ACC112 (cell line): ENCODE measurements around the gene SPTSSA.
"Not testable (repeated sequence)": the region's sequence is repeated elsewhere in the genome, so short reads cannot be mapped to it uniquely, and the experiment has no call there.

ENCODE experiments used
- H2AFZ ChIP-seq: fragments of 200-600 bp; sonication (generic); one replicate; pipeline ENCODE4 v1.6.0; 2017; ENCODE audit warnings: antibody characterized with exemption, low read length; ENCODE audit not compliant: unreplicated experiment
- H3K27ac ChIP-seq: fragments of 200-600 bp; sonication (generic); 2 replicates; pipeline ENCODE4 v1.5.1; 2014; ENCODE audit warnings: low read depth, mild to moderate bottlenecking, antibody characterized with exemption, low read length, moderate library complexity
- H3K27me3 ChIP-seq: fragments of 200-600 bp; sonication (generic); 2 replicates; pipeline ENCODE4 v1.6.1; 2014; ENCODE audit warnings: mild to moderate bottlenecking, antibody characterized with exemption, low read length, moderate library complexity, mixed read lengths; ENCODE audit not compliant: insufficient read depth
- H3K36me3 ChIP-seq: fragments of 200-600 bp; sonication (generic); 2 replicates; pipeline ENCODE4 v1.6.1; 2016; ENCODE audit warnings: mild to moderate bottlenecking, antibody characterized with exemption, low read length, moderate library complexity, mixed read lengths; ENCODE audit not compliant: insufficient read depth
- H3K4me1 ChIP-seq: fragments of 200-600 bp; sonication (generic); one replicate; pipeline ENCODE4 v1.6.1; 2016; ENCODE audit warnings: low read length, mixed read lengths; ENCODE audit not compliant: insufficient read depth, unreplicated experiment, control insufficient read depth
- H3K4me3 ChIP-seq: fragments of 200-600 bp; sonication (generic); 2 replicates; pipeline ENCODE4 v1.5.1; 2014; ENCODE audit warnings: mild to moderate bottlenecking, low read depth, low read length
- H3K79me2 ChIP-seq: fragments of 200-600 bp; sonication (generic); one replicate; pipeline ENCODE4 v1.6.0; 2016; ENCODE audit warnings: low read length; ENCODE audit not compliant: control insufficient read depth, unreplicated experiment, insufficient read depth

The SPTSSA gene

GRCh38 chr14:34496679-34497513, 34.9 kb upstream of the SPTSSA start:
- Histone ChIP-seq H3K36me3 (no peaks in the 10 kb centered on the region), H3K4me1 (peaks cover 23% of the 10 kb centered on the region), H3K79me2 (no peaks in the 10 kb centered on the region), H3K27ac (peak overlapping the region; percentile 94), H3K4me3 (peak overlapping the region; percentile 19; the same call in 1 of the 2 replicates), H2AFZ (peak overlapping the region; percentile 91), H3K27me3 (no peaks in the 10 kb centered on the region)

- Histone ChIP-seq H3K4me3 (0 out of 2 replicates have a peak overlapping the region, but pooled peaks have one; percentile 9), H3K27me3 (no peaks in the 10 kb centered on the region), H3K27ac (peak overlapping the region; percentile 94), H3K36me3 (no peaks in the 10 kb centered on the region), H2AFZ (peak overlapping the region; percentile 91), H3K79me2 (no peaks in the 10 kb centered on the region), H3K4me1 (peaks cover 19% of the 10 kb centered on the region)
Measured at GRCh38 chr14:34496007-34496678, 34.1 kb upstream of the SPTSSA start.

DNA sequence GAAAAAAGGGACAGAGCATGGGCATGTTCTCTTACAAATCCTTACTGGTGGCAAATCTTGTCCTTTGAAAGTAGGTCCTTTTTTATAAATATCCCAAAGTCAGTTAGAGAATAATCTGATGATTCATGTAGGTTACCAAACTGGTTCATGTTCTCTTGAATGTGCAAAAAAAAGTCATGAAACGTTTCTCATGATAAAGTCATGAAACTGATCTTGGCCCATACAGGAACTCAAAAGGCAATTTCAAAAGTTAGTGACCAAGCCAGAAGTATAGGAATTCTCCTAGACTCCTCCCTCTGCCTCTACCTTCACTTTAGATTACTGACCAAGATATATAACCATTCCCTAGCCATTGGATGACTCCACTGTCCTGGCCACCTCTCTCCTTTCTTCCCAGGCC, 27.3 kb upstream of the SPTSSA start:
- Histone ChIP-seq H3K79me2 (no peaks in the 10 kb centered on the region), H3K27me3 (no peaks in the 10 kb centered on the region), H2AFZ (no peak overlapping the region), H3K4me3 (no peak overlapping the region), H3K4me1 (no peaks in the 10 kb centered on the region), H3K36me3 (no peaks in the 10 kb centered on the region), H3K27ac (no peak overlapping the region)

DNA sequence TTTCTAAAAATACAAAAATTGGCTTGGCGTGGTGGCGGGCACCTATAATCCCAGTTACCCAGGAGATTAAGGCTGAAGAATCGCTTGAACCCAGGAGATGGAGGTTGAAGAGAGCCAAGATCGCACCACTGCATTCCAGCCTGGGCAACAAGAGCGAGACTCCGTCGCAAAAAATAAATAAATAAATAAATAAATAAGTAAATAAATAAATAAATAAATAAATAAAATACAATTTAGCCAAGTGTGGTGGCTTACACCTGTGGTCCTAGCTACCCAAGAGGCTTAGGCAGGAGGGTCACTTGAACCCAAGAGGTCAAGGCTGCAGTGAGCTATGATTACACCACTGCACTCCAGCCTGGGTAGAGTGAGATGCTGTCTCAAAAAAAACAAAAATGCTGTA, 26.5 kb upstream of the SPTSSA start:
- Histone ChIP-seq H3K79me2 (no peaks in the 10 kb centered on the region), H3K36me3 (no peaks in the 10 kb centered on the region), H3K4me1 (no peaks in the 10 kb centered on the region), H3K27me3 (no peaks in the 10 kb centered on the region), H3K4me3 (no peak overlapping the region), H2AFZ (no peak overlapping the region), H3K27ac (no peak overlapping the region)

- Histone ChIP-seq H2AFZ (no peak overlapping the region), H3K27ac (no peak overlapping the region), H3K4me1 (no peaks in the 10 kb centered on the region), H3K4me3 (no peak overlapping the region), H3K36me3 (no peaks in the 10 kb centered on the region), H3K27me3 (no peaks in the 10 kb centered on the region), H3K79me2 (no peaks in the 10 kb centered on the region)
Measured at GRCh38 chr14:34484726-34485125, 22.7 kb upstream of the SPTSSA start.

GRCh38 chr14:34482463-34482862, 20.4 kb upstream of the SPTSSA start:
- no peak overlapping the region for H2AFZ ChIP-seq
- H3K4me3 ChIP-seq: no peak overlapping the region
- no peaks in the 10 kb centered on the region for H3K27me3 ChIP-seq
- H3K4me1 ChIP-seq: no peaks in the 10 kb centered on the region
- no peaks in the 10 kb centered on the region for H3K36me3 ChIP-seq
- no peak overlapping the region for H3K27ac ChIP-seq
- no peaks in the 10 kb centered on the region for H3K79me2 ChIP-seq

DNA sequence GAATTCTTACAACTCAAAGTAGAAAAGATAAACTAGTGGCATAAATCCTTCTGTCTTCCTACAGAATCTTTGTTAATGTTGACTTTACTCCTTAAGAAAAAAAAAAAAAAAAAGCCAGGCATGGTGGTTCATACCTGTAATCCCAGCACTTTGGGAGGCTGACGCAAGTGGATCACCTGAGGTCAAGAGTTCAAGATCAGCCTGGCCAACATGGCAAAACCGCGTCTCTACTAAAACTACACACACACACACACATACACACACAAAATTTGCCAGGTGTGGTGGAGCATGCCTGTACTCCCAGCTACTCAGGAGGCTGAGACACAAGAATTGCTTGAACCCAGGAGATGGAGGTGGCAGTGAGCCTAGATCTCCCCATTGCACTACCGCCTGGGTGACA, 17.7 kb upstream of the SPTSSA start:
- Histone ChIP-seq H3K4me1 (no peaks in the 10 kb centered on the region), H2AFZ (no peak overlapping the region), H3K79me2 (no peaks in the 10 kb centered on the region), H3K36me3 (no peaks in the 10 kb centered on the region), H3K27ac (no peak overlapping the region), H3K4me3 (no peak overlapping the region), H3K27me3 (no peaks in the 10 kb centered on the region)

DNA sequence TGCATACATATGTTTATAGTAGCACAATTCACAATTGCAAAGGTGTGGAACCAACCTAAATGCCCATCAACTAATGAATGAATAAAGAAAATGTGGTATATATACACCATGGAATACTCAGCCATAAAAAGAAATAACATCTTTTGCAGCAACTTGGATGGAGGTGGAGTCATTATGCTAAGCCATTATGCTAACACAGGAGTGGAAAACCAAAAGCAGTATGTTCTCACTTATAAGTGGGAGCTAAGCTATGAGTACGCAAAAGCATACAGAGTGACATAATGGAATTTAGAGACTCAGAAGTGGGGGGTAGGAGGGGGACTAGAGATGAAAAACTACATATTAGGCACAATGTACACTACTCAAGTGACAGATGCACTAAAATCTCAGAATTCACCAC, 16.2 kb upstream of the SPTSSA start:
- Histone ChIP-seq H3K79me2 (no peaks in the 10 kb centered on the region), H3K27me3 (no peaks in the 10 kb centered on the region), H3K36me3 (no peaks in the 10 kb centered on the region), H3K27ac (no peak overlapping the region), H3K4me3 (no peak overlapping the region), H3K4me1 (no peaks in the 10 kb centered on the region), H2AFZ (no peak overlapping the region)

- not testable (repeated sequence) for H3K27ac ChIP-seq, H3K79me2 ChIP-seq, H2AFZ ChIP-seq, H3K4me3 ChIP-seq, H3K36me3 ChIP-seq, H3K27me3 ChIP-seq, H3K4me1 ChIP-seq
Measured at GRCh38 chr14:34476036-34476435, 14.0 kb upstream of the SPTSSA start.

DNA sequence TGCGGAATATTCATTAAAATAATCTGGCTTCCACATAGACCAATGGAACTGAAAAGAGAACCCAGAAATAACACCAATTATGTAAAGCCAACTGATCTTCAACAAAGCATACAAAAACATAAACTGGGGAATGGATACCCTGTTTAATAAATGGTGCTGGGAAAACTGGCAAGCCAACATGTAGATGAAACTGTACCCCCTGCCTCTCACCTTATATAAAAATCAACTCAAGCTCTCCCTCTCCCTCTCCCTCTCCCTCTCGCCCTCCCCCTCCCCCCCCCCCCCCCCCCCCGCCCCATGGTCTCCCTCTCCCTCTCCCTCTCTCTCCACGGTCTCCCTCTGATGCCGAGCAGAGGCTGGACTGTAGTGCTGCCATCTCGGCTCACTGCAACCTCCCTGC, 13.1 kb upstream of the SPTSSA start:
- H3K27me3 ChIP-seq: no peaks in the 10 kb centered on the region
- H3K4me3 ChIP-seq: no peak overlapping the region

GRCh38 chr14:34474187-34474679, 12.2 kb upstream of the SPTSSA start:
- Histone ChIP-seq H3K36me3 (no peaks in the 10 kb centered on the region), H3K27ac (no peak overlapping the region), H3K4me1 (no peaks in the 10 kb centered on the region), H3K4me3 (no peak overlapping the region), H3K27me3 (no peaks in the 10 kb centered on the region), H2AFZ (no peak overlapping the region), H3K79me2 (no peaks in the 10 kb centered on the region)

More for the DNA sequence above, 13.1 kb upstream of the SPTSSA start:
- Histone ChIP-seq H3K36me3 (no peaks in the 10 kb centered on the region), H2AFZ (no peak overlapping the region), H3K27ac (no peak overlapping the region), H3K79me2 (no peaks in the 10 kb centered on the region), H3K4me1 (no peaks in the 10 kb centered on the region)
